Measurements from ENCODE around the gene CPT2.

CPT2 gene

DNA sequence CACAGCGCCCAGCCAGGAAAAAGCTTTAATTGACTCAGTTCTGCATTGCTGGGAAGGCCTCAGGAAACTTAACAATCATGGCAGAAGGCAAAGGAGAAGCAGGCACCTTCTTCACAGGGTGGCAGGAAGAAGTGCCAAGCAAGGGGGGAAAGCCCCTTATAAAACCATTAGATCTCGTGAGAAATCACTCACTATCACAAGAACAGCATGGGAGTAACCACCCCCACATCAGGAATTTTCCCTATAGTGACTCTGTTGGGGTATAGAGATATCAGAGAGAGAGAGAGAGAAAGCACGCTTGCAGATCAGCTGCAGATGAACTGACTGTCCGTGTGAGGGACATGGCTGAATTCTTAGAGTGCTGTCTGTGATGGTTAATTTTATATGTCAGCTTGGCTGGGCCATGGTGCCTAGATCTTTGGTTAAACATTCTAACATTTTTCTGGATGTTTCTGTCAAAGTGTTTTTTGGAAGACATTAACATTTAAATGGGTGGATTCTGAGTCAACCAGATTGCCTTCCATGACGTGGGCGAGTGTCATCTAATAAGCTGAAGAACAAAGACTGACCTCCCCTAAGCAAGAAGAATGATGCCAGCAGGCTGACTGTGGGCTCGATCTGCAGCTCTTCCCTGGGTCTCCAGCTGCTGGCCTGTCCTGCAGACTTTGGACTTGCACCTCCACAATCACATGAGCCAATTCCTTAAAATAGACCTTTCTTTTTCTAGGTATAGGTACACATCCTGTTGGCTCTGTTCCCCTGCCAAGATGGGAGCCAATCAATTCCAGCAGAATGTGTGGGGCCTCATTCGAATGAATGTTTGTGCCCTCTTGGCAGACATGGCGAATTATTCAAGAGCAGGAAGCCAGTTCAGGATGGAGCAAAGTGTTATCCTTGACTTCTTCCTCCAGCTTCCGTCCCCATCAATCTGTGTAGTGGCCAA lies 21.4 kb upstream of the CPT2 start:
- Histone ChIP-seq H2BK15ac (ENCODE audit: low read length) (no peak overlapping the region), H4K91ac (ENCODE audit: low read depth, low read length, poor library complexity) (no peak overlapping the region), H3K9me3 (replicated peaks in 1 of 2; ENCODE audit: control insufficient read depth in 2 of 2, insufficient read depth in 1 of 2, low read depth in 1 of 2, low read length in 2 of 2) (no peaks in the 10 kb centered on the region), H3K23ac (ENCODE audit: low read depth, low read length, poor library complexity) (no peak overlapping the region), H4K8ac (ENCODE audit: low read depth, low read length) (no peak overlapping the region), H3K36me3 (replicated peaks in 1 of 2; ENCODE audit: control insufficient read depth in 2 of 2, insufficient read depth in 2 of 2, low read length in 2 of 2) (no peaks in the 10 kb centered on the region), H3K4me3 (ENCODE audit: low read length in 2 of 2) (no peak overlapping the region), H3K4me1 (ENCODE audit: control insufficient read depth in 2 of 2, insufficient read depth in 1 of 2, low read depth in 1 of 2, low read length in 2 of 2) (peaks cover 0 to 2% of the 10 kb centered on the region in 2 donors), H2AK5ac (ENCODE audit: low read depth, low read length) (no peak overlapping the region), H3K14ac (ENCODE audit: low read length) (no peak overlapping the region), H2BK12ac (ENCODE audit: low read length) (no peak overlapping the region), H3K9ac (ENCODE audit: low read depth, low read length, poor library complexity) (no peak overlapping the region), H3K4me2 (ENCODE audit: insufficient read depth, low read length, poor library complexity, severe bottlenecking) (no peak overlapping the region), H3K79me1 (ENCODE audit: low read depth, low read length) (no peaks in the 10 kb centered on the region), H3K27ac (replicated peaks; ENCODE audit: low read length) (no peak overlapping the region), H3K18ac (ENCODE audit: low read length) (no peak overlapping the region), H2BK5ac (ENCODE audit: low read length) (no peak overlapping the region), H3K4ac (ENCODE audit: low read length) (no peak overlapping the region), H2AFZ (ENCODE audit: low read length) (no peak overlapping the region), H2BK120ac (ENCODE audit: low read depth, low read length) (no peak overlapping the region), H3K27me3 (ENCODE audit: control insufficient read depth in 3 of 3, insufficient read depth in 3 of 3, low read depth in 1 of 3, low read length in 3 of 3) (peaks cover 0 to 14% (median 0%) of the 10 kb centered on the region in 3 experiments)
- no peak for DNase-seq (ENCODE audit: low spot score)
- no CpG with 5 or more reads among the region's 10 CpGs for WGBS, 2 donors (ENCODE audit: extremely low coverage in 2 of 2, insufficient read length in 2 of 2, insufficient replicate concordance in 1 of 2)

DNA sequence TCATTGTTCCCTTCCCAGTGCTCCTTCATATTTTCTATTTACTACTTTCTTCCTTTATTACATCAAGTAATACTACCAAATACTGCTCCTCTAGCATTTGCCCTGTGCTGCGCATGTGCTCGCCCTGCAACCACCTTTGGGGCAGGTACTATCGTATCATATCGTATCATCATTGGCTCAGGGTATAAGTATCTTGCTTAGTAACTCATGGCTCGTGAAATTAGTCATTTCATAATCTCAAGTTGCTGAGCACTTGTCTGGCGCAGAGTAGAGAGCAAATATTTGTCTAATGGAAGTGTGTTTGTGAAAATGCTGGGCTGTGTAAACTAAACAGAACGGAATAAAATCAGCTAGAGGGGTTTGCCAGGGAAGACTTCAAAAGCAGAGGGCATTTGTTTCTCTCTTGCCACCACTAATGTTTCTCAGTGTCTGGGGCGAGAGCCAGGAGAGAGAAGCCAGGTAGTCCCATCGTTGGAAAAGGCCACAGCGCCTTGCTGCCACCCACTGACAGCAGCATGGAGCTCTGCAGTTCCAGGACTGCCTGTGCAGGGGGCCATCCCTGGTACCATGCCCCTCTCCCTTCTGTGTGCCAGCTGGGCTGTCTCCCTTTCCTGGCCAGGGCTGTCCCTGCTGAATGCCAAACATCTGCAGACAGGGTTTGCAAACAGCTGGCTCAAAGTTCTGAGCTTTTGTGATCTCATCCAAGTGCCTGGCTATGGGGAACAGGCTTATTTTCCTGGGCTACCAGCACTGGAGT lies 20.0 kb upstream of the CPT2 start:
- no peak overlapping the region for H2BK5ac ChIP-seq (ENCODE audit: low read length)
- no peak for DNase-seq (ENCODE audit: low spot score)

DNA sequence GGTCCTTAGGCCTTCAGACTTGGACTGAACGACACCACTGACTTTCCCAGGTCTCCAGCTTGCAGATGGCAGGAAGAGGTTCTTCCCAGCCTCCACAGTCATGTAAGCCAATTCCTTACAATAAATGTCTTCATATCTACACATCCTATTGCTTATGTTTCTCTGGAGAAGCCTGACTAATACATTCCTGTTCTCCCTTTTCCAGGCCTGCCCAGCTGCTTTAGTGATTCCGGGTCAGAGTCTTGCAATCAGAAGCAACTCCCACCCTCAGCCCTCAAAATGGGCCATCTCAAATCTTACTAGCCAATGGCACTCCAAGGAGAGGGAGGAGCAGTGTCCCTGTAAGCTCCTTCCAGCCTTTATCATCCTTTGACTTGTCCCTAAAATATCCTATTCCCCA lies 16.4 kb upstream of the CPT2 start:
- Histone ChIP-seq H3K9ac (ENCODE audit: low read depth, low read length, poor library complexity) (no peak overlapping the region), H3K27me3 (ENCODE audit: control insufficient read depth in 3 of 3, insufficient read depth in 3 of 3, low read depth in 1 of 3, low read length in 3 of 3) (peaks cover 0 to 39% (median 0%) of the 10 kb centered on the region in 3 experiments), H3K4me2 (ENCODE audit: insufficient read depth, low read length, poor library complexity, severe bottlenecking) (no peak overlapping the region), H2AK5ac (ENCODE audit: low read depth, low read length) (no peak overlapping the region), H4K8ac (ENCODE audit: low read depth, low read length) (no peak overlapping the region), H3K18ac (ENCODE audit: low read length) (no peak overlapping the region), H3K4me3 (ENCODE audit: low read length in 2 of 2) (no peak overlapping the region), H4K91ac (ENCODE audit: low read depth, low read length, poor library complexity) (no peak overlapping the region), H3K4me1 (ENCODE audit: control insufficient read depth in 2 of 2, insufficient read depth in 1 of 2, low read depth in 1 of 2, low read length in 2 of 2) (no peaks in the 10 kb centered on the region), H3K14ac (ENCODE audit: low read length) (no peak overlapping the region), H2BK5ac (ENCODE audit: low read length) (no peak overlapping the region), H2BK15ac (ENCODE audit: low read length) (no peak overlapping the region), H3K36me3 (replicated peaks in 1 of 2; ENCODE audit: control insufficient read depth in 2 of 2, insufficient read depth in 2 of 2, low read length in 2 of 2) (no peaks in the 10 kb centered on the region), H2BK120ac (ENCODE audit: low read depth, low read length) (no peak overlapping the region), H3K9me3 (replicated peaks in 1 of 2; ENCODE audit: control insufficient read depth in 2 of 2, insufficient read depth in 1 of 2, low read depth in 1 of 2, low read length in 2 of 2) (no peaks in the 10 kb centered on the region), H2BK12ac (ENCODE audit: low read length) (no peak overlapping the region), H3K79me1 (ENCODE audit: low read depth, low read length) (no peaks in the 10 kb centered on the region), H2AFZ (ENCODE audit: low read length) (no peak overlapping the region), H3K23ac (ENCODE audit: low read depth, low read length, poor library complexity) (no peak overlapping the region), H3K4ac (ENCODE audit: low read length) (no peak overlapping the region), H3K27ac (replicated peaks; ENCODE audit: low read length) (no peak overlapping the region)
- DNase-seq (ENCODE audit: low spot score), result no peak
- WGBS, 2 donors (ENCODE audit: extremely low coverage in 2 of 2, insufficient read length in 2 of 2, insufficient replicate concordance in 1 of 2), result no CpG with 5 or more reads among the region's 2 CpGs

More for the DNA sequence above, 20.0 kb upstream of the CPT2 start:
- H3K14ac ChIP-seq (ENCODE audit: low read length), result no peak overlapping the region
- no peak overlapping the region for H3K23ac ChIP-seq (ENCODE audit: low read depth, low read length, poor library complexity)
- no peak overlapping the region for H4K8ac ChIP-seq (ENCODE audit: low read depth, low read length)
- H3K79me1 ChIP-seq (ENCODE audit: low read depth, low read length), result no peaks in the 10 kb centered on the region
- H3K18ac ChIP-seq (ENCODE audit: low read length), result no peak overlapping the region
- no peak overlapping the region for H3K9ac ChIP-seq (ENCODE audit: low read depth, low read length, poor library complexity)
- no peaks in the 10 kb centered on the region for H3K9me3 ChIP-seq (replicated peaks in 1 of 2; ENCODE audit: control insufficient read depth in 2 of 2, insufficient read depth in 1 of 2, low read depth in 1 of 2, low read length in 2 of 2)
- no peak overlapping the region for H4K91ac ChIP-seq (ENCODE audit: low read depth, low read length, poor library complexity)
- H2AK5ac ChIP-seq (ENCODE audit: low read depth, low read length), result no peak overlapping the region
- no CpG with 5 or more reads among the region's 10 CpGs for WGBS, 2 donors (ENCODE audit: extremely low coverage in 2 of 2, insufficient read length in 2 of 2, insufficient replicate concordance in 1 of 2)
- H3K4me1 ChIP-seq (ENCODE audit: control insufficient read depth in 2 of 2, insufficient read depth in 1 of 2, low read depth in 1 of 2, low read length in 2 of 2), result peaks cover 0 to 2% of the 10 kb centered on the region in 2 donors
- no peak overlapping the region for H2AFZ ChIP-seq (ENCODE audit: low read length)
- H3K4ac ChIP-seq (ENCODE audit: low read length), result no peak overlapping the region
- H3K4me3 ChIP-seq (ENCODE audit: low read length in 2 of 2), result no peak overlapping the region
- peaks cover 0 to 25% (median 0%) of the 10 kb centered on the region in 3 experiments for H3K27me3 ChIP-seq (ENCODE audit: control insufficient read depth in 3 of 3, insufficient read depth in 3 of 3, low read depth in 1 of 3, low read length in 3 of 3)
- no peak overlapping the region for H3K27ac ChIP-seq (replicated peaks; ENCODE audit: low read length)
- no peak overlapping the region for H2BK15ac ChIP-seq (ENCODE audit: low read length)
- no peak overlapping the region for H2BK12ac ChIP-seq (ENCODE audit: low read length)
- H2BK120ac ChIP-seq (ENCODE audit: low read depth, low read length), result no peak overlapping the region
- H3K4me2 ChIP-seq (ENCODE audit: insufficient read depth, low read length, poor library complexity, severe bottlenecking), result no peak overlapping the region
- H3K36me3 ChIP-seq (replicated peaks in 1 of 2; ENCODE audit: control insufficient read depth in 2 of 2, insufficient read depth in 2 of 2, low read length in 2 of 2), result no peaks in the 10 kb centered on the region

DNA sequence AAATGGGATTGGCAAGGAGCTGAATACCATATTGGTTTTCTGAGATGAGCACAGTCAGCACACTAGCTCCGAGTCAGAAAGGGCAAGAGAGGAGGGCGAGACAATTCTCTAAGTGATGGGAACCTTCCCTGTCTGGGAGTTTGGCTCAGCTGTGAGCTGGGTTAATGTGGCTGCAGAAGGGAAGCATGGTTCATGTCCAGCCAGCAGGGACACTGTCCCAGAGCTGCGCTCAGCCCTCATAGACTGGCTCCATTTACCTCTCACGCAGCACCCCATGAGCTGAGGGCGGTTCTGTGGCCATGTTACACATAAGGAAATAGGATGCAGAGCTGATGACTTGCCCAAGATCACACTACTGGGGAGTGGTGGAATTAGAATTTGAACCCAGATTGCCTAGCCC lies 15.7 kb upstream of the CPT2 start:
- H2BK12ac ChIP-seq (ENCODE audit: low read length), result no peak overlapping the region
- H2BK15ac ChIP-seq (ENCODE audit: low read length), result no peak overlapping the region

More for the DNA sequence above, 15.7 kb upstream of the CPT2 start:
- no CpG with 5 or more reads among the region's 5 CpGs for WGBS, 2 donors (ENCODE audit: extremely low coverage in 2 of 2, insufficient read length in 2 of 2, insufficient replicate concordance in 1 of 2)
- Histone ChIP-seq H4K8ac (ENCODE audit: low read depth, low read length) (no peak overlapping the region), H3K27me3 (ENCODE audit: control insufficient read depth in 3 of 3, insufficient read depth in 3 of 3, low read depth in 1 of 3, low read length in 3 of 3) (peaks cover 0 to 36% (median 0%) of the 10 kb centered on the region in 3 experiments), H3K14ac (ENCODE audit: low read length) (no peak overlapping the region), H3K4me1 (ENCODE audit: control insufficient read depth in 2 of 2, insufficient read depth in 1 of 2, low read depth in 1 of 2, low read length in 2 of 2) (no peaks in the 10 kb centered on the region), H2BK5ac (ENCODE audit: low read length) (no peak overlapping the region), H2AFZ (ENCODE audit: low read length) (no peak overlapping the region), H3K36me3 (replicated peaks in 1 of 2; ENCODE audit: control insufficient read depth in 2 of 2, insufficient read depth in 2 of 2, low read length in 2 of 2) (no peaks in the 10 kb centered on the region), H3K18ac (ENCODE audit: low read length) (no peak overlapping the region), H3K9me3 (replicated peaks in 1 of 2; ENCODE audit: control insufficient read depth in 2 of 2, insufficient read depth in 1 of 2, low read depth in 1 of 2, low read length in 2 of 2) (no peaks in the 10 kb centered on the region), H2AK5ac (ENCODE audit: low read depth, low read length) (no peak overlapping the region), H3K4me3 (ENCODE audit: low read length in 2 of 2) (no peak overlapping the region), H2BK120ac (ENCODE audit: low read depth, low read length) (no peak overlapping the region), H3K9ac (ENCODE audit: low read depth, low read length, poor library complexity) (no peak overlapping the region), H3K79me1 (ENCODE audit: low read depth, low read length) (no peaks in the 10 kb centered on the region), H3K23ac (ENCODE audit: low read depth, low read length, poor library complexity) (no peak overlapping the region), H3K4ac (ENCODE audit: low read length) (no peak overlapping the region), H3K4me2 (ENCODE audit: insufficient read depth, low read length, poor library complexity, severe bottlenecking) (no peak overlapping the region), H4K91ac (ENCODE audit: low read depth, low read length, poor library complexity) (no peak overlapping the region), H3K27ac (replicated peaks; ENCODE audit: low read length) (no peak overlapping the region)
- DNase-seq (ENCODE audit: low spot score), result no peak
